ENCODE results near the gene FOXP1. TPM values are rescaled to one million over a fixed set of nuclear protein-coding genes. Genes with fewer than 3 reads are reported as not detected.

The FOXP1 gene
- total and polyA plus RNA-seq, 4 donors = 4.9 to 35.4 (median 32.0) TPM

GRCh38 chr3:71621825-71622537 lies 38.5 kb upstream of the FOXP1 start:
- Histone ChIP-seq H3K27ac (ENCODE audit: low read depth in 1 of 2, low read length in 2 of 2) (no peak overlapping the region), H3K9me3 (ENCODE audit: control insufficient read depth in 4 of 4, low read length in 3 of 4) (no peaks in the 10 kb centered on the region), H3K9ac (ENCODE audit: low read depth in 1 of 2, low read length in 2 of 2) (no peak overlapping the region), H3K36me3 (ENCODE audit: control insufficient read depth in 4 of 4, insufficient read depth in 3 of 4, low read depth in 1 of 4, low read length in 3 of 4) (no peaks in the 10 kb centered on the region), H3K4me1 (ENCODE audit: control insufficient read depth in 4 of 4, insufficient read depth in 4 of 4, low read length in 3 of 4) (no peaks in the 10 kb centered on the region), H3K27me3 (ENCODE audit: control insufficient read depth in 4 of 4, insufficient read depth in 4 of 4, low read length in 3 of 4) (no peaks in the 10 kb centered on the region), H3K4me3 (ENCODE audit: low read depth in 1 of 3, low read length in 3 of 3) (no peak overlapping the region)
- no peak for DNase-seq (ENCODE audit: low spot score)
- no peak for TF ChIP-seq MAX (IDR thresholded peaks at IDR 0.05)
- 83% methylated on average over 9 of the region's 9 CpGs for WGBS

GRCh38 chr3:71618538-71618937 lies 35.0 kb upstream of the FOXP1 start:
- Histone ChIP-seq H3K36me3 (ENCODE audit: control insufficient read depth in 4 of 4, insufficient read depth in 3 of 4, low read depth in 1 of 4, low read length in 3 of 4) (no peaks in the 10 kb centered on the region), H3K4me3 (ENCODE audit: low read depth in 1 of 3, low read length in 3 of 3) (no peak overlapping the region), H3K9me3 (ENCODE audit: control insufficient read depth in 4 of 4, low read length in 3 of 4) (no peaks in the 10 kb centered on the region), H3K9ac (ENCODE audit: low read depth in 1 of 2, low read length in 2 of 2) (no peak overlapping the region), H3K4me1 (ENCODE audit: control insufficient read depth in 4 of 4, insufficient read depth in 4 of 4, low read length in 3 of 4) (peaks cover 0 to 6% (median 3%) of the 10 kb centered on the region in 4 donors), H3K27ac (ENCODE audit: low read depth in 1 of 2, low read length in 2 of 2) (no peak overlapping the region), H3K27me3 (ENCODE audit: control insufficient read depth in 4 of 4, insufficient read depth in 4 of 4, low read length in 3 of 4) (no peaks in the 10 kb centered on the region)
- no peak for TF ChIP-seq EGR1 (IDR thresholded peaks at IDR 0.05; ENCODE audit: low read depth in 2 of 2)
- TF ChIP-seq NR2F2 (IDR thresholded peaks at IDR 0.05) = no peak
- TF ChIP-seq RAD21 (IDR thresholded peaks at IDR 0.05) = no peak
- TF ChIP-seq FOXA2 (IDR thresholded peaks at IDR 0.05) = no peak
- TF ChIP-seq, protein P1, sequence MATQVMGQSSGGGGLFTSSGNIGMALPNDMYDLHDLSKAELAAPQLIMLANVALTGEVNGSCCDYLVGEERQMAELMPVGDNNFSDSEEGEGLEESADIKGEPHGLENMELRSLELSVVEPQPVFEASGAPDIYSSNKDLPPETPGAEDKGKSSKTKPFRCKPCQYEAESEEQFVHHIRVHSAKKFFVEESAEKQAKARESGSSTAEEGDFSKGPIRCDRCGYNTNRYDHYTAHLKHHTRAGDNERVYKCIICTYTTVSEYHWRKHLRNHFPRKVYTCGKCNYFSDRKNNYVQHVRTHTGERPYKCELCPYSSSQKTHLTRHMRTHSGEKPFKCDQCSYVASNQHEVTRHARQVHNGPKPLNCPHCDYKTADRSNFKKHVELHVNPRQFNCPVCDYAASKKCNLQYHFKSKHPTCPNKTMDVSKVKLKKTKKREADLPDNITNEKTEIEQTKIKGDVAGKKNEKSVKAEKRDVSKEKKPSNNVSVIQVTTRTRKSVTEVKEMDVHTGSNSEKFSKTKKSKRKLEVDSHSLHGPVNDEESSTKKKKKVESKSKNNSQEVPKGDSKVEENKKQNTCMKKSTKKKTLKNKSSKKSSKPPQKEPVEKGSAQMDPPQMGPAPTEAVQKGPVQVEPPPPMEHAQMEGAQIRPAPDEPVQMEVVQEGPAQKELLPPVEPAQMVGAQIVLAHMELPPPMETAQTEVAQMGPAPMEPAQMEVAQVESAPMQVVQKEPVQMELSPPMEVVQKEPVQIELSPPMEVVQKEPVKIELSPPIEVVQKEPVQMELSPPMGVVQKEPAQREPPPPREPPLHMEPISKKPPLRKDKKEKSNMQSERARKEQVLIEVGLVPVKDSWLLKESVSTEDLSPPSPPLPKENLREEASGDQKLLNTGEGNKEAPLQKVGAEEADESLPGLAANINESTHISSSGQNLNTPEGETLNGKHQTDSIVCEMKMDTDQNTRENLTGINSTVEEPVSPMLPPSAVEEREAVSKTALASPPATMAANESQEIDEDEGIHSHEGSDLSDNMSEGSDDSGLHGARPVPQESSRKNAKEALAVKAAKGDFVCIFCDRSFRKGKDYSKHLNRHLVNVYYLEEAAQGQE (IDR thresholded peaks at IDR 0.05) = no peak
- no peak for TF ChIP-seq MAX (IDR thresholded peaks at IDR 0.05)
- TF ChIP-seq, protein P2, sequence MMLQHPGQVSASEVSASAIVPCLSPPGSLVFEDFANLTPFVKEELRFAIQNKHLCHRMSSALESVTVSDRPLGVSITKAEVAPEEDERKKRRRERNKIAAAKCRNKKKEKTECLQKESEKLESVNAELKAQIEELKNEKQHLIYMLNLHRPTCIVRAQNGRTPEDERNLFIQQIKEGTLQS (IDR thresholded peaks at IDR 0.05) = no peak
- TF ChIP-seq RXRA (IDR thresholded peaks at IDR 0.05) = no peak
- TF ChIP-seq FOXA1 (IDR thresholded peaks at IDR 0.05) = no peak
- no peak for DNase-seq (ENCODE audit: low spot score)
- WGBS = 88% methylated on average over 6 of the region's 6 CpGs

GRCh38 chr3:71616571-71617021 lies 33.1 kb upstream of the FOXP1 start:
- no peak for DNase-seq (ENCODE audit: low spot score)
- no peak for TF ChIP-seq TAF1 (conservative IDR thresholded peaks at IDR 0.05)
- TF ChIP-seq HNF4G (IDR thresholded peaks at IDR 0.05) = no peak
- TF ChIP-seq RAD21 (IDR thresholded peaks at IDR 0.05) = no peak
- no peak for TF ChIP-seq JUND (IDR thresholded peaks at IDR 0.05)
- no peak for TF ChIP-seq SP1 (IDR thresholded peaks at IDR 0.05)
- TF ChIP-seq NR2F2 (IDR thresholded peaks at IDR 0.05) = no peak
- no peak for TF ChIP-seq MAX (IDR thresholded peaks at IDR 0.05)
- TF ChIP-seq CTCF (IDR thresholded peaks at IDR 0.05; ENCODE audit: low read depth, low read length, missing input control) = no peak
- H3K36me3 ChIP-seq (ENCODE audit: control insufficient read depth in 4 of 4, insufficient read depth in 3 of 4, low read depth in 1 of 4, low read length in 3 of 4) = no peaks in the 10 kb centered on the region
- no peak overlapping the region for H3K9ac ChIP-seq (ENCODE audit: low read depth in 1 of 2, low read length in 2 of 2)
- no peak overlapping the region for H3K4me3 ChIP-seq (ENCODE audit: low read depth in 1 of 3, low read length in 3 of 3)
- peaks cover 0 to 6% (median 3%) of the 10 kb centered on the region in 4 donors for H3K4me1 ChIP-seq (ENCODE audit: control insufficient read depth in 4 of 4, insufficient read depth in 4 of 4, low read length in 3 of 4)
- no peak overlapping the region for H3K27ac ChIP-seq (ENCODE audit: low read depth in 1 of 2, low read length in 2 of 2)
- H3K27me3 ChIP-seq (ENCODE audit: control insufficient read depth in 4 of 4, insufficient read depth in 4 of 4, low read length in 3 of 4) = no peaks in the 10 kb centered on the region
- 95% methylated on average over 6 of the region's 6 CpGs for WGBS
- H3K9me3 ChIP-seq (ENCODE audit: control insufficient read depth in 4 of 4, low read length in 3 of 4) = no peaks in the 10 kb centered on the region
